Measurements from ENCODE around the gene B3GNT5. TPM values are rescaled to one million over a fixed set of nuclear protein-coding genes. Genes with fewer than 3 reads are reported as not detected.

B3GNT5 gene
- total and polyA plus RNA-seq, 2 donors (not counting 1 experiment from before 2014, with no cell fraction given): 0.07 to 0.37 TPM

DNA sequence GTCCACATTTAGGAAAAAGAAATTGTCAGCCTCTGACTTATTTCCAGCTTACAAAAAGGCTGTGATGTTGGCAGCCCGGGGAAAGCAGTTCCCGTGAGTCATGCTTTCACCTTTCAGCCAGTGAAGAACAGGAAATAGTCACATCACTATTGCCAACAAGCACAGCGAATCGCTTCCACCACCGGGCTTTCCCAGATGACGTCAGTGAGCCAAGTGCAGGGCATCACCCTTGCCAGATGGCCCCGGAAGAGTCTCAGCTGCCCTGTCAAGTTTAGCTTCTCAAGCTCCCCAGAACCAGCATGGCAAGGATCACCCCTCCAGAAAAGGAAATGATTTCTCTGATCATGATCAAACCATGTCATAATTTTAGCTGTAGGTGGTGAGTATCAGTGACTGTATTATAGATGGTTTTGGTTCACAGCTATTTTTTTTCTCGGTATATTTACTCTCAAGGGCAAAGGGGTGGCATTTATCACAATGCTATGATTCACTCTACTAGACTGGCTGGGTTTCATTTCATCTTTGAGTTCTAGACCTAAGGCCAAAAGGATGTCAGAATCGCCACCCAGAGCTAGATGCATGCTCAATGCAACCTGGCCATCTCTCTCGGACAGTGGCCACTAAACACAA lies 32.9 kb downstream of the B3GNT5 start:
- ATAC-seq (ENCODE audit: low read depth): peak; percentile 91
- Histone ChIP-seq H3K9me3 (ENCODE audit: control extremely low read depth in 1 of 3, control insufficient read depth in 2 of 3, insufficient read depth in 1 of 3, low read length in 2 of 3) (no peaks in the 10 kb centered on the region), H3K36me3 (replicated peaks in 1 of 2; ENCODE audit: control extremely low read depth in 1 of 2, control insufficient read depth in 1 of 2, extremely low read depth in 1 of 2, insufficient read depth in 2 of 2, low read length in 1 of 2) (no peaks in the 10 kb centered on the region), H3K4me1 (ENCODE audit: control insufficient read depth in 2 of 2, insufficient read depth in 2 of 2, low read length in 2 of 2) (peaks cover 11 to 13% of the 10 kb centered on the region in 2 donors), H4K20me1 (ENCODE audit: control insufficient read depth, insufficient read depth, low read length, poor library complexity, severe bottlenecking) (no peaks in the 10 kb centered on the region), H3K79me2 (ENCODE audit: control insufficient read depth, insufficient read depth, low read length) (no peaks in the 10 kb centered on the region), H2AFZ (ENCODE audit: insufficient read depth, low read depth, low read length, poor library complexity, severe bottlenecking) (peak overlapping the region; percentile 42), H3K4me3 (ENCODE audit: control extremely low read depth in 1 of 5, extremely low read depth in 1 of 5, insufficient read depth in 1 of 5, low read depth in 2 of 5, low read length in 4 of 5) (peak overlapping the region in 1 of 5 experiments; percentile 11), H3K27ac (ENCODE audit: low read length in 2 of 2) (no peak overlapping the region), H3K9ac (ENCODE audit: low read length) (peak overlapping the region; percentile 11), H3K27me3 (replicated peaks in 1 of 4; ENCODE audit: control extremely low read depth in 1 of 4, control insufficient read depth in 3 of 4, insufficient read depth in 4 of 4, low read length in 3 of 4) (peaks cover 0 to 5% (median 0%) of the 10 kb centered on the region in 4 experiments), H3K4me2 (replicated peaks; ENCODE audit: low read depth, low read length, poor library complexity, severe bottlenecking) (peak overlapping the region; percentile 51)
- ChIA-PET POLR2A (no interaction called here), CTCF (interaction anchor here (1.4 to 1.9 kb wide), 3 partner anchors 26 to 98 kb away, joined by 4 to 8 read pairs (median 6); no protein-coding TSS in a partner anchor)
- peak overlapping the region; percentile 74 for H3K4me3 Mint-ChIP-seq
- peak; percentile 86 for DNase-seq
- intact Hi-C loops (cut with micrococcal nuclease): loop anchor here (2.0 kb wide), 2 partner anchors 21 to 25 kb away; no protein-coding TSS in a partner anchor
- peaks cover 24% of the 10 kb centered on the region for H3K4me1 Mint-ChIP-seq
- peaks cover 4% of the 10 kb centered on the region for H3K27me3 Mint-ChIP-seq
- H3K27ac Mint-ChIP-seq: peak overlapping the region; percentile 93
- no peaks in the 10 kb centered on the region for H3K9me3 Mint-ChIP-seq (ENCODE audit: insufficient read depth)
- under 1% methylated on average over 6 of the region's 10 CpGs for WGBS (ENCODE audit: insufficient coverage)
- TF ChIP-seq EZH2 (IDR thresholded peaks at IDR 0.05; ENCODE audit: borderline replicate concordance, insufficient read depth, low read depth, low read length, poor library complexity, severe bottlenecking): no peak
- TF ChIP-seq, protein P1, sequence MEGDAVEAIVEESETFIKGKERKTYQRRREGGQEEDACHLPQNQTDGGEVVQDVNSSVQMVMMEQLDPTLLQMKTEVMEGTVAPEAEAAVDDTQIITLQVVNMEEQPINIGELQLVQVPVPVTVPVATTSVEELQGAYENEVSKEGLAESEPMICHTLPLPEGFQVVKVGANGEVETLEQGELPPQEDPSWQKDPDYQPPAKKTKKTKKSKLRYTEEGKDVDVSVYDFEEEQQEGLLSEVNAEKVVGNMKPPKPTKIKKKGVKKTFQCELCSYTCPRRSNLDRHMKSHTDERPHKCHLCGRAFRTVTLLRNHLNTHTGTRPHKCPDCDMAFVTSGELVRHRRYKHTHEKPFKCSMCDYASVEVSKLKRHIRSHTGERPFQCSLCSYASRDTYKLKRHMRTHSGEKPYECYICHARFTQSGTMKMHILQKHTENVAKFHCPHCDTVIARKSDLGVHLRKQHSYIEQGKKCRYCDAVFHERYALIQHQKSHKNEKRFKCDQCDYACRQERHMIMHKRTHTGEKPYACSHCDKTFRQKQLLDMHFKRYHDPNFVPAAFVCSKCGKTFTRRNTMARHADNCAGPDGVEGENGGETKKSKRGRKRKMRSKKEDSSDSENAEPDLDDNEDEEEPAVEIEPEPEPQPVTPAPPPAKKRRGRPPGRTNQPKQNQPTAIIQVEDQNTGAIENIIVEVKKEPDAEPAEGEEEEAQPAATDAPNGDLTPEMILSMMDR (IDR thresholded peaks at IDR 0.05): no peak

DNA sequence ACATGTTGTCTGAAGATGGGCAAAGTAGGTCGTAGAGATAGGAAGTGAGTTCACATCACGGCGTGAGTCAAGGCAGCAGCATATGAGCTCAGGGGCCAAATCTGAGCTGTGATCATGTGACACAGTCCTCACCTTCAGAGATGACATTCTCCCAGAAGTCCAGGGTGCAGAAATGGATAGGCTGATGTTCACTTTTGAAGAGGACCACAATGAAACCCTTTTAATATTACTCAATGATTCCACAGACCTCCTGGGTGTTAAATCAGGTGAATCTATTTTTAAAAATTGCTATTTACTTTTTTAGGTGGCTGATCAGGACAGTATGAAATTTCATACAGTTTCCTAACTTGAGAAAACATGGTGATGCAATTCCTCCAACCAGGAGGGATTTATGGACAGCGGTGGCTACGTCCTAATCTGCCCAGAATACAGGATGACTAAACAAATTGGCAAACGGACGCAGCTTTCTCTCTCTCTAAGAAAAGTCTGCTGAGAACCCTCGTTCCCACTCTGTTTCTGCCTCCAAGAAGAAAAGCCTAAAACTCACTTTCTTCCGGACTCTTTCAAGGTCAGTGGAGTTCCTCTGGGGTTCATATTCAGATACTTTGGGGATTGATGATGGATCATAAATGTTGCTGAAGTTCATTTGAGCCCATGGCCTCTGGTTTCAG lies 34.4 kb downstream of the B3GNT5 start:
- peaks cover 0 to 8% (median 0%) of the 10 kb centered on the region in 4 experiments for H3K27me3 ChIP-seq (replicated peaks in 1 of 4; ENCODE audit: control extremely low read depth in 1 of 4, control insufficient read depth in 3 of 4, insufficient read depth in 4 of 4, low read length in 3 of 4)
- no peaks in the 10 kb centered on the region for H4K20me1 ChIP-seq (ENCODE audit: control insufficient read depth, insufficient read depth, low read length, poor library complexity, severe bottlenecking)
- peaks cover 24% of the 10 kb centered on the region for H3K4me1 Mint-ChIP-seq
- H3K4me3 Mint-ChIP-seq: no peak overlapping the region
- POLR2A ChIA-PET: no interaction called here
- no peak overlapping the region for H2AFZ ChIP-seq (ENCODE audit: insufficient read depth, low read depth, low read length, poor library complexity, severe bottlenecking)
- H3K9ac ChIP-seq (ENCODE audit: low read length): no peak overlapping the region
- no peaks in the 10 kb centered on the region for H3K79me2 ChIP-seq (ENCODE audit: control insufficient read depth, insufficient read depth, low read length)
- H3K27ac ChIP-seq (ENCODE audit: low read length in 2 of 2): no peak overlapping the region
- H3K27ac Mint-ChIP-seq: no peak overlapping the region
- no peaks in the 10 kb centered on the region for H3K9me3 Mint-ChIP-seq (ENCODE audit: insufficient read depth)
- no peak overlapping the region for H3K4me3 ChIP-seq (ENCODE audit: control extremely low read depth in 1 of 5, extremely low read depth in 1 of 5, insufficient read depth in 1 of 5, low read depth in 2 of 5, low read length in 4 of 5)
- H3K36me3 ChIP-seq (replicated peaks in 1 of 2; ENCODE audit: control extremely low read depth in 1 of 2, control insufficient read depth in 1 of 2, extremely low read depth in 1 of 2, insufficient read depth in 2 of 2, low read length in 1 of 2): no peaks in the 10 kb centered on the region
- intact Hi-C loops (cut with micrococcal nuclease): loop anchor here (2.0 kb wide), 1 partner anchor 27 kb away; no protein-coding TSS in a partner anchor
- ATAC-seq (ENCODE audit: low read depth): no peak
- H3K9me3 ChIP-seq (ENCODE audit: control extremely low read depth in 1 of 3, control insufficient read depth in 2 of 3, insufficient read depth in 1 of 3, low read length in 2 of 3): no peaks in the 10 kb centered on the region
- H3K4me1 ChIP-seq (ENCODE audit: control insufficient read depth in 2 of 2, insufficient read depth in 2 of 2, low read length in 2 of 2): peaks cover 11 to 13% of the 10 kb centered on the region in 2 donors
- no peak for DNase-seq
- H3K4me2 ChIP-seq (replicated peaks; ENCODE audit: low read depth, low read length, poor library complexity, severe bottlenecking): no peak overlapping the region
- peaks cover 4% of the 10 kb centered on the region for H3K27me3 Mint-ChIP-seq
- CTCF ChIA-PET: no interaction called here
- TF ChIP-seq EZH2 (IDR thresholded peaks at IDR 0.05; ENCODE audit: borderline replicate concordance, insufficient read depth, low read depth, low read length, poor library complexity, severe bottlenecking): no peak
- TF ChIP-seq, protein P1 (IDR thresholded peaks at IDR 0.05): no peak
- 92% methylated on average over 5 of the region's 9 CpGs for WGBS (ENCODE audit: insufficient coverage)

Measured in B cell (primary cell).